ENCODE data around the gene TBC1D25.

DNA sequence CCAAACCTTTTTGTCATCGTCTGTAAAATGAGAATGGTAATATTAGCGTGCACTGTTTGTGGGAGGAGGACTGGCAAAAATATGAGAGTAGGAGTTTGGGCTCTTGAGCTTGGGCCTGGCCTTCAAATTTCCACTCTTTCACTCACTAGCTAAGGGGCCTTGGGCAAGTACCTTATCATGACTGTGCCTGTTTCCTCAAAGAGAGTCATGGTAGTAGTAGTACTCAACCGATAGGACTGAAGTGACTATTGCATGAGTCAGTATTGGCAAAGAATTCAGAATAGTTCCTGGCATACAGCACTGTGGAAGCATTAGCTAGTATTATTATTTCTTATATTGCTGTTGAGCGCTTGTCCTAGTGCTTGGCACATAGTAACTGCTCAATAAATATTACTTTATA, 18.8 kb downstream of the TBC1D25 start:
- TF ChIP-seq, protein P1, sequence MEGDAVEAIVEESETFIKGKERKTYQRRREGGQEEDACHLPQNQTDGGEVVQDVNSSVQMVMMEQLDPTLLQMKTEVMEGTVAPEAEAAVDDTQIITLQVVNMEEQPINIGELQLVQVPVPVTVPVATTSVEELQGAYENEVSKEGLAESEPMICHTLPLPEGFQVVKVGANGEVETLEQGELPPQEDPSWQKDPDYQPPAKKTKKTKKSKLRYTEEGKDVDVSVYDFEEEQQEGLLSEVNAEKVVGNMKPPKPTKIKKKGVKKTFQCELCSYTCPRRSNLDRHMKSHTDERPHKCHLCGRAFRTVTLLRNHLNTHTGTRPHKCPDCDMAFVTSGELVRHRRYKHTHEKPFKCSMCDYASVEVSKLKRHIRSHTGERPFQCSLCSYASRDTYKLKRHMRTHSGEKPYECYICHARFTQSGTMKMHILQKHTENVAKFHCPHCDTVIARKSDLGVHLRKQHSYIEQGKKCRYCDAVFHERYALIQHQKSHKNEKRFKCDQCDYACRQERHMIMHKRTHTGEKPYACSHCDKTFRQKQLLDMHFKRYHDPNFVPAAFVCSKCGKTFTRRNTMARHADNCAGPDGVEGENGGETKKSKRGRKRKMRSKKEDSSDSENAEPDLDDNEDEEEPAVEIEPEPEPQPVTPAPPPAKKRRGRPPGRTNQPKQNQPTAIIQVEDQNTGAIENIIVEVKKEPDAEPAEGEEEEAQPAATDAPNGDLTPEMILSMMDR (IDR thresholded peaks at IDR 0.05; ENCODE audit: insufficient read depth, low read length), result no peak
- TF ChIP-seq POLR2AphosphoS5 (IDR thresholded peaks at IDR 0.05; ENCODE audit: low read depth) (no peak), GABPA (IDR thresholded peaks at IDR 0.05; ENCODE audit: low read depth) (no peak), SPI1 (IDR thresholded peaks at IDR 0.05; ENCODE audit: borderline replicate concordance, low read depth) (no peak)
- TF ChIP-seq, protein P2, sequence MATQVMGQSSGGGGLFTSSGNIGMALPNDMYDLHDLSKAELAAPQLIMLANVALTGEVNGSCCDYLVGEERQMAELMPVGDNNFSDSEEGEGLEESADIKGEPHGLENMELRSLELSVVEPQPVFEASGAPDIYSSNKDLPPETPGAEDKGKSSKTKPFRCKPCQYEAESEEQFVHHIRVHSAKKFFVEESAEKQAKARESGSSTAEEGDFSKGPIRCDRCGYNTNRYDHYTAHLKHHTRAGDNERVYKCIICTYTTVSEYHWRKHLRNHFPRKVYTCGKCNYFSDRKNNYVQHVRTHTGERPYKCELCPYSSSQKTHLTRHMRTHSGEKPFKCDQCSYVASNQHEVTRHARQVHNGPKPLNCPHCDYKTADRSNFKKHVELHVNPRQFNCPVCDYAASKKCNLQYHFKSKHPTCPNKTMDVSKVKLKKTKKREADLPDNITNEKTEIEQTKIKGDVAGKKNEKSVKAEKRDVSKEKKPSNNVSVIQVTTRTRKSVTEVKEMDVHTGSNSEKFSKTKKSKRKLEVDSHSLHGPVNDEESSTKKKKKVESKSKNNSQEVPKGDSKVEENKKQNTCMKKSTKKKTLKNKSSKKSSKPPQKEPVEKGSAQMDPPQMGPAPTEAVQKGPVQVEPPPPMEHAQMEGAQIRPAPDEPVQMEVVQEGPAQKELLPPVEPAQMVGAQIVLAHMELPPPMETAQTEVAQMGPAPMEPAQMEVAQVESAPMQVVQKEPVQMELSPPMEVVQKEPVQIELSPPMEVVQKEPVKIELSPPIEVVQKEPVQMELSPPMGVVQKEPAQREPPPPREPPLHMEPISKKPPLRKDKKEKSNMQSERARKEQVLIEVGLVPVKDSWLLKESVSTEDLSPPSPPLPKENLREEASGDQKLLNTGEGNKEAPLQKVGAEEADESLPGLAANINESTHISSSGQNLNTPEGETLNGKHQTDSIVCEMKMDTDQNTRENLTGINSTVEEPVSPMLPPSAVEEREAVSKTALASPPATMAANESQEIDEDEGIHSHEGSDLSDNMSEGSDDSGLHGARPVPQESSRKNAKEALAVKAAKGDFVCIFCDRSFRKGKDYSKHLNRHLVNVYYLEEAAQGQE (IDR thresholded peaks at IDR 0.05; ENCODE audit: insufficient replicate concordance, low read depth), result no peak
